ENCODE measurements around the gene TBC1D26.

- TF ChIP-seq CTCF (conservative IDR thresholded peaks at IDR 0.05; ENCODE audit: low read depth in 2 of 2) (no peak), EZH2phosphoT487 (IDR thresholded peaks at IDR 0.05; ENCODE audit: unreplicated experiment) (no peak), JUNB (IDR thresholded peaks at IDR 0.05; ENCODE audit: unreplicated experiment) (no peak), EZH2 (IDR thresholded peaks at IDR 0.05; ENCODE audit: low read depth, unreplicated experiment) (no peak), POLR2AphosphoS5 (IDR thresholded peaks at IDR 0.05; ENCODE audit: low read depth) (no peak)
- TF ChIP-seq, protein P1, sequence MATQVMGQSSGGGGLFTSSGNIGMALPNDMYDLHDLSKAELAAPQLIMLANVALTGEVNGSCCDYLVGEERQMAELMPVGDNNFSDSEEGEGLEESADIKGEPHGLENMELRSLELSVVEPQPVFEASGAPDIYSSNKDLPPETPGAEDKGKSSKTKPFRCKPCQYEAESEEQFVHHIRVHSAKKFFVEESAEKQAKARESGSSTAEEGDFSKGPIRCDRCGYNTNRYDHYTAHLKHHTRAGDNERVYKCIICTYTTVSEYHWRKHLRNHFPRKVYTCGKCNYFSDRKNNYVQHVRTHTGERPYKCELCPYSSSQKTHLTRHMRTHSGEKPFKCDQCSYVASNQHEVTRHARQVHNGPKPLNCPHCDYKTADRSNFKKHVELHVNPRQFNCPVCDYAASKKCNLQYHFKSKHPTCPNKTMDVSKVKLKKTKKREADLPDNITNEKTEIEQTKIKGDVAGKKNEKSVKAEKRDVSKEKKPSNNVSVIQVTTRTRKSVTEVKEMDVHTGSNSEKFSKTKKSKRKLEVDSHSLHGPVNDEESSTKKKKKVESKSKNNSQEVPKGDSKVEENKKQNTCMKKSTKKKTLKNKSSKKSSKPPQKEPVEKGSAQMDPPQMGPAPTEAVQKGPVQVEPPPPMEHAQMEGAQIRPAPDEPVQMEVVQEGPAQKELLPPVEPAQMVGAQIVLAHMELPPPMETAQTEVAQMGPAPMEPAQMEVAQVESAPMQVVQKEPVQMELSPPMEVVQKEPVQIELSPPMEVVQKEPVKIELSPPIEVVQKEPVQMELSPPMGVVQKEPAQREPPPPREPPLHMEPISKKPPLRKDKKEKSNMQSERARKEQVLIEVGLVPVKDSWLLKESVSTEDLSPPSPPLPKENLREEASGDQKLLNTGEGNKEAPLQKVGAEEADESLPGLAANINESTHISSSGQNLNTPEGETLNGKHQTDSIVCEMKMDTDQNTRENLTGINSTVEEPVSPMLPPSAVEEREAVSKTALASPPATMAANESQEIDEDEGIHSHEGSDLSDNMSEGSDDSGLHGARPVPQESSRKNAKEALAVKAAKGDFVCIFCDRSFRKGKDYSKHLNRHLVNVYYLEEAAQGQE (IDR thresholded peaks at IDR 0.05; ENCODE audit: unreplicated experiment): no peak
Measured at GRCh38 chr17:15740570-15741120, 8.6 kb downstream of the TBC1D26 start.
